ENCODE results near the gene CENPF.

The CENPF gene

DNA sequence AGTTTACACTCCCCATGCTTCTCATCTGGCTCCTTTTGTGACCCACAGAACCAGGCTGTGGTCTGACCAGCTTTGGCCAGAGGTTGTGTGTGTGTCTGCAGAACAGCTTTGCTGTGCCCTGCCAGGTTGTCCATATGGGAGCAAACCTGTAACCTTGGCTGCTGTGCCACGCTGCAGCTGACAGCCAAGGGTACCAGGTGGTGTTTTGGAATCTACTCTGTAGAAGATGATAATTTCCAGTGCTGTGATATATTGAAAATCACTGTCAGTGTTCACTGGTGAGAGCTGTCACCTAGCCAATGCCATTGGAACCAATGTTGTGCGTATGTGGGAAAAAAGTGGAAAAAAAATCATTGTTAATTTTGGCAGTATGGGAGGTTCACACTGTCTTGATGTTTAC is 18.2 kb downstream of the CENPF start:
- no peak for DNase-seq

GRCh38 chr1:214623430-214623829 is 20.4 kb downstream of the CENPF start:
- no peak for DNase-seq

- no peak for DNase-seq
Measured at GRCh38 chr1:214632091-214632490, 29.1 kb downstream of the CENPF start.

DNA sequence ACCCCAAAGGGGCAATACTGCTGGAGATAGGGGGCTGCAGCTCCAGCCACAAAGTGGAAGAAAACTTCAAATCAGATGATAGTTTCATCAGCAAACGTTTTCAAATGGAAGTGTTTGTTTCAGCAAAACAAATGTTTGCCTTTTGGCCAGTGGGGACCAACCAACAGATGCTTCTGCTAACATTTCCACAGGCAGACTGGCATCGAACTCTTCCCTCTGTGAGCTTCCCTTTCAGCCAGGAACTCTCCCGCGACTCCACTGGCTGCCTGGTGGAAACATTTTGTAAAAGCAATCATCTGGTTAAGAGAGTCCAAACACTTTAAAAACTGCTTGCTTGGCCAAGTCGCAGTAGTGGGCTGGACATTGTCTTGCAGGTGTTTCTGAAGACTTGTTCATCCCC is 30.7 kb downstream of the CENPF start:
- no peak for DNase-seq

GRCh38 chr1:214634267-214634666 is 31.3 kb downstream of the CENPF start:
- no peak for DNase-seq

DNA sequence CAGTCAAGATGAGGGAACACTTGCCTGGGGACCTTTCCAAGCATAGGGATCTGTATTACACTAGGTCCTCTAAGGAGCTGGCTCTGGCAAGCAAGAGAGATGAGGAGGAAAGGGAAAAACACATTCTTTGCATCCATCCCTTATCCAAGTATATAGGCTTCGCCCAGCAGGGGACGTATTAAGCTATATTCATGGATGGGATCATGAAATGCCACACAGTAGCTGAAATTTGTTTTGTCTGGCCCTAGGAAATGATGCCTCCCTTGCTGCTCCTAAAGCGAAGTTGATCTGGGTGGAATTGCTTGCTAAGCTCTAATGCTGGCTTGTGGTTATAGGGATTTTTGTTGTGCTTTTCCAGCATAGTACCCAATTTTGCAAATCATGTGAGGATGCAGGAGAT is 32.1 kb downstream of the CENPF start:
- no peak for DNase-seq

DNA sequence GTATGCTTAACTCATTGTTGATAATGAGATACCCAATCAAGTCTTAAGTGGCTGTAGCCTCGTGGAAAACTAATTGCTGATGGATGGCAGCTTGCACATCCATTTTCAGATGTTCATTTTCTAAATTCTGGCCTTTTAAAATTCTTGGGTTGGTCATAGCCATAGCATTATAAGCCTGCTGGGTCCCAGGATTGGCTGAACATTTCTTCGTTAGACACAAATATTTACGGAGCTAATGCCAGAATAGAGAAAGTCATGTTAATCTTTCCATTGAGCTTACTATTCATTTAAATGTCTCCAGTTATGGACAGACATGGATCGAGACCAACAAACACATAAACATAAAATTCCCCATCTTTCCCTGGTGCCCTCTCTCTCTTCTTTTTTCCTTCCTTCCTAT is 32.5 kb downstream of the CENPF start:
- DNase-seq = no peak

- no peak for DNase-seq
Measured at GRCh38 chr1:214636436-214636835, 33.4 kb downstream of the CENPF start.

DNA sequence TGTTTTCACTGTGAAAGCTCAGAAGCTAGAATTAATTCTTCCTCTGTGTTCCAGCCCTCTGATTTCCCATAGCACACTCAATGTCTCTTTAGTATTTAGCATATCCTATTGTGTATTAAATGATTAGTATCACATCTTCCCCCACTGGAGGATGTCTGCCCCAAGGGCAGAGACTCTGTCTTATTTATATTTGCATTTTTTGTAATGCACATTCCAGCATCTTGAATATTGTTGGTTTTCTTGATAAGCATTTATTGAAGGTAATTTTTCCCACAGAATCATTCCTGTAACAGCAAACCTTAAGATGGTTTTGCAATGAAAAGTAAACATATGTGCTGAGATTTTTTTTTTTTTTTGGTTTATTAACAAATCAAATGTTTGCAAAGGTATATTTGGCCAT is 34.1 kb downstream of the CENPF start:
- DNase-seq = no peak

DNA sequence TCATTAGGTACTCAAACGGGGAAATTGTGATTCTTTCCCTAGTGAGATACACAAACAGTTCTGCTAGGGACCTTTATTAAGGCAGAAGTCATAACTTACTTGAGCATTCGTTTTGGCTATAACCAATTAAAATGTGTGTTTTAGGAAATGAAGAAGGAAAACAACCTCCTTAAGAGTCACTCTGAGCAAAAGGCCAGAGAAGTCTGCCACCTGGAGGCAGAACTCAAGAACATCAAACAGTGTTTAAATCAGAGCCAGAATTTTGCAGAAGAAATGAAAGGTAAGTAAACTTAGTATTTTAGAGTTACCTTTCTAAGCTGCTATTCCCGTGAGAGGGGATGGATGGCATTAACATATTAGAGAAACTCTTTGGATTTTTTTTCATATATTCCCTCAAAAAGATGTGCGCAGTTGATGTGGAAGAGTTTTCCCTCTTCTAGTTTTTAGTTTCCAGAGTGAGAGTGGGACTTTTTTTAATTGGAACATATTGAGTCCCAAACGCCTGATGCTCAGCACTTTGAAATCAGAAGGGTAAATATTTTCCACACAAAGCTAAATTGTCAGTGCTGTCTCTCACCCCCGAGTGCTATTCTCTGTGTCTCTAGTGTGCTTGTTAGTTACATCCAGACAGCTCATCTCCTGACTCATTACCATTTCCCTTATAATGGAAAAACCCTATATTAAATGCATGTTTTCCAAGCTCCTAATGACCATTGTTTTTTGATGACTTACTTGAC is 34.9 kb downstream of the CENPF start:
- DNase-seq = no peak

DNA sequence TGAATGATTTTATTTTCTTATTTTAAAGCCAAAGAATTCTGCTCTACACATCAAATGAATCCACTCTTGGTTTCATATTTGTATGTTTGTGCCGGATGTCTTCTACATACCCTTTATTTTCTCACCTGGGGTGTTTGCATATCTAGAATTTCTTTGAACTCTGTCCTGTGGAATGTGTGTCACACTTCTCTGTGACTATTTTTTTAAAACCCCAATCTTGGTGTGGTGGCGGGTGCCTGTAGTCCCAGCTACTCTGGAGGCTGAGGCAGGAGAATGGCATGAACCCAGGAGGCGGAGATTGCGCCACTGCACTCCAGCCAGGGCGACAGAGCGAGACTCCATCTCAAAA is 35.4 kb downstream of the CENPF start:
- DNase-seq = no peak

DNA sequence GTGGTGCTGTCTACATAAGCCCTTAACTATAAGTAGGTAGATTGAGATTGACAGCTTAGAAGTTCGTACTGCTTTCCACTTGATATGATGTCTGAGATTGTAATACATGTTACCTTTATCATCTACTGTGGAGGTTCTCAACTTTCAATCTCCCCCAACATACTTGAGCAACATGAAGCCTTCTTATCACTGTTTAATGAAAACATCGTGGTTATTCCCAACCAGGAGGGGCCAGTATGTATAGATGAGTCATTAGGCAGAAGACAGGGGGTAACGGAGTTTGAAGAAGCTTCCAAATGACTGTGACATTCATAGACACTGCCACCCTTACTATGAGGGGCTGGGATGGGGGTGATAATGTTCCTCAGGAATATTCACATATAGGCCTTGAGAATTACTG is 36.0 kb downstream of the CENPF start:
- DNase-seq = no peak

DNA sequence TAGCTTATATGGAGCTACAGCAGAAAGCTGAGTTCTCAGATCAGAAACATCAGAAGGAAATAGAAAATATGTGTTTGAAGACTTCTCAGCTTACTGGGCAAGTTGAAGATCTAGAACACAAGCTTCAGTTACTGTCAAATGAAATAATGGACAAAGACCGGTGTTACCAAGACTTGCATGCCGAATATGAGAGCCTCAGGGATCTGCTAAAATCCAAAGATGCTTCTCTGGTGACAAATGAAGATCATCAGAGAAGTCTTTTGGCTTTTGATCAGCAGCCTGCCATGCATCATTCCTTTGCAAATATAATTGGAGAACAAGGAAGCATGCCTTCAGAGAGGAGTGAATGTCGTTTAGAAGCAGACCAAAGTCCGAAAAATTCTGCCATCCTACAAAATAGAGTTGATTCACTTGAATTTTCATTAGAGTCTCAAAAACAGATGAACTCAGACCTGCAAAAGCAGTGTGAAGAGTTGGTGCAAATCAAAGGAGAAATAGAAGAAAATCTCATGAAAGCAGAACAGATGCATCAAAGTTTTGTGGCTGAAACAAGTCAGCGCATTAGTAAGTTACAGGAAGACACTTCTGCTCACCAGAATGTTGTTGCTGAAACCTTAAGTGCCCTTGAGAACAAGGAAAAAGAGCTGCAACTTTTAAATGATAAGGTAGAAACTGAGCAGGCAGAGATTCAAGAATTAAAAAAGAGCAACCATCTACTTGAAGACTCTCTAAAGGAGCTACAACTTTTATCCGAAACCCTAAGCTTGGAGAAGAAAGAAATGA is 37.6 kb downstream of the CENPF start:
- no peak for DNase-seq

DNA sequence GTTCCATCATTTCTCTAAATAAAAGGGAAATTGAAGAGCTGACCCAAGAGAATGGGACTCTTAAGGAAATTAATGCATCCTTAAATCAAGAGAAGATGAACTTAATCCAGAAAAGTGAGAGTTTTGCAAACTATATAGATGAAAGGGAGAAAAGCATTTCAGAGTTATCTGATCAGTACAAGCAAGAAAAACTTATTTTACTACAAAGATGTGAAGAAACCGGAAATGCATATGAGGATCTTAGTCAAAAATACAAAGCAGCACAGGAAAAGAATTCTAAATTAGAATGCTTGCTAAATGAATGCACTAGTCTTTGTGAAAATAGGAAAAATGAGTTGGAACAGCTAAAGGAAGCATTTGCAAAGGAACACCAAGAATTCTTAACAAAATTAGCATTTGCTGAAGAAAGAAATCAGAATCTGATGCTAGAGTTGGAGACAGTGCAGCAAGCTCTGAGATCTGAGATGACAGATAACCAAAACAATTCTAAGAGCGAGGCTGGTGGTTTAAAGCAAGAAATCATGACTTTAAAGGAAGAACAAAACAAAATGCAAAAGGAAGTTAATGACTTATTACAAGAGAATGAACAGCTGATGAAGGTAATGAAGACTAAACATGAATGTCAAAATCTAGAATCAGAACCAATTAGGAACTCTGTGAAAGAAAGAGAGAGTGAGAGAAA is 38.4 kb downstream of the CENPF start:
- no peak for DNase-seq

- no peak for DNase-seq
Measured at GRCh38 chr1:214643030-214643429, 40.0 kb downstream of the CENPF start.

- no peak for DNase-seq
Measured at GRCh38 chr1:214645712-214646111, 42.7 kb downstream of the CENPF start.

DNA sequence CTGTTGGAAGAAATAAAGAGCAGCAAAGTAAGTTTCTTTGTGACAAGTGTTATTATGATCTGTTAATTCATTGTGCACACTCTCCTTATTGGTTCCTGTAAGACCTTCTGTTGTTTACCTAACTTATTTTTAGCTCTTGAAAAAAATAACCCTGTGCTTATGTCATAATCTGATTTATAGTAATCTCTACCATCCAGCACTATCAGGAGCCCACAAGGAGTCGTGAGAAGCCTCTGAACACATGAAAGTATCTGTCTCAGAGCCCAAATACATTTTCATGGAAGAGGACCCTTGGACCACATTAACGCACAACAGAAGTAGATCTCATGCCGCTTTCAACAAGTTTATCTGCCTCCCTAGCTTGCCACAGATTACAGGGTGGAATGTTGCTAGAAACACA is 45.8 kb downstream of the CENPF start:
- DNase-seq = no peak

GRCh38 chr1:214649607-214650006 is 46.6 kb downstream of the CENPF start:
- no peak for DNase-seq

GRCh38 chr1:214650664-214651063 is 47.7 kb downstream of the CENPF start:
- DNase-seq = no peak

DNA sequence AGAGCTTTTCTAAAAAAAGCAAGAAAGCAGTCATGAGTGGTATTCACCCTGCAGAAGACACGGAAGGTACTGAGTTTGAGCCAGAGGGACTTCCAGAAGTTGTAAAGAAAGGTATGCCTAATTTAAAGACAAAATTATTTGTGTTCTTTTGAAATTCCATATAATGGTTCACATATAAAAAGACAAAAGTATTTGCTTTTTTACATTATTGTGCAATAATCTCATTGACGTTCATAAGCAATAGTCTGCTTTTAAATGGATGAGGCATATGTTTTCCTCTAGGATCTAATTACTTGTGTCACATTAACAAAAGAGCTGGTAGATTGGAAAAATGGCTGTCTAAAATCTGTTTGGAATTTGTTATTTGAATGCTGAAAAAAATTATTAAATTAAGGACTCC is 54.3 kb downstream of the CENPF start:
- DNase-seq = no peak

DNA sequence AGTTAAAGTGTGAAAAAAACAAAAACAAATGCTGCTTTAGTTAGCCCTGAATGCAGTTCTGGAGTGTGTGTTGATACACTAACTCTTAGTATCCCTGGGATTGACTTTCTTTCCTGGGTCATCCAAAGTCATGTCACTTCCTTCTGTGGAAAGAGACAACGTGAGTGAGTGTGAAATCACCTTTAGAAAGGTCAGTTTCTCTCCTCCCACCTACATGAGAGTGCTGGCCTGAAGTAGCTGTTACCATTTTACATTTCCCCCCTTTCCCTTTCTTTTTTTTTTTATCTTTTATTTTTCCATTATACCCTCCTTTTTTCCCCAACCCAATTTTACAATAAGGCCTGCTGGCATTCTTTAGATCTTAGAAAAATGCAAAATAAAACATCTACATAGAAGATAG is 55.2 kb downstream of the CENPF start:
- DNase-seq = no peak

- no peak for DNase-seq
Measured at GRCh38 chr1:214658785-214659184, 55.8 kb downstream of the CENPF start.

DNA sequence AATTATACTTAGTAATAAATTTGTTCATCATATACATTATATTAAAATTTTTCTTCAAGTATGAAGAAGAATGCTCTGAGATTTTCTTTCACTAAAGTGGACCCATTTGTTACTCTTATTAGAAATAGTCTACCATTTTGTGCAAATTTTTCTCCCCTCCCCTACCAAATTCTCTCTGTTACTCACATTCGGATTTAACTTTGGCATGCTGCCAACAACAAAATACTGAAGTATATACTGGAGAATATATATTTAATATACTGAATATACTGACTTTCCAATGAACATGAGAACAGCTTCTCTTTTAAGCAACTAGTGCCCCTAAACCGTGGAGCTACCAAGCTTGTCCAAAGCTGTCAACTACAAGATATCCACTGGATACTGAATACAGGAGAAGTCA is 57.2 kb downstream of the CENPF start:
- no peak for DNase-seq

GRCh38 chr1:214660900-214661299 is 57.9 kb downstream of the CENPF start:
- DNase-seq = no peak
